ENCODE results near the gene HOXC10. TPM values are rescaled to one million over a fixed set of nuclear protein-coding genes. Genes with fewer than 3 reads are reported as not detected.

HOXC10 gene
- polyA plus RNA-seq, 3 donors from 2014 or later = not detected

GRCh38 chr12:54030442-54030801, 45.5 kb downstream of the HOXC10 start:
- DNase-seq = no peak
- Mint-ChIP-seq H3K27ac (no peak overlapping the region), H3K4me1 (peaks cover 20 to 32% of the 10 kb centered on the region in 2 donors), H3K9me3 (peaks cover 0 to 2% (median 0%) of the 10 kb centered on the region in 6 donors), H3K27me3 (ENCODE audit: low read depth in 3 of 3) (peaks cover 40 to 72% (median 69%) of the 10 kb centered on the region in 3 donors), H3K36me3 (no peaks in the 10 kb centered on the region), H3K4me3 (peak overlapping the region in 1 of 5 donors; percentile 22)

- H3K4me3 Mint-ChIP-seq = no peak overlapping the region
- H3K27ac Mint-ChIP-seq = no peak overlapping the region
- DNase-seq = no peak
Measured at GRCh38 chr12:54030889-54031471, 46.0 kb downstream of the HOXC10 start.

GRCh38 chr12:54031480-54031879, 46.5 kb downstream of the HOXC10 start:
- H3K36me3 Mint-ChIP-seq = no peaks in the 10 kb centered on the region
- no peak overlapping the region for H3K4me3 Mint-ChIP-seq
- peaks cover 20 to 32% of the 10 kb centered on the region in 2 donors for H3K4me1 Mint-ChIP-seq
- peaks cover 0 to 2% (median 0%) of the 10 kb centered on the region in 6 donors for H3K9me3 Mint-ChIP-seq
- DNase-seq = no peak
- peaks cover 42 to 65% (median 64%) of the 10 kb centered on the region in 3 donors for H3K27me3 Mint-ChIP-seq (ENCODE audit: low read depth in 3 of 3)
- H3K27ac Mint-ChIP-seq = no peak overlapping the region

More at GRCh38 chr12:54030889-54031471, 46.0 kb downstream of the HOXC10 start:
- Mint-ChIP-seq H3K4me1 (peaks cover 20 to 32% of the 10 kb centered on the region in 2 donors), H3K36me3 (no peaks in the 10 kb centered on the region), H3K9me3 (peaks cover 0 to 2% (median 0%) of the 10 kb centered on the region in 6 donors), H3K27me3 (ENCODE audit: low read depth in 3 of 3) (peaks cover 40 to 68% (median 67%) of the 10 kb centered on the region in 3 donors)

GRCh38 chr12:54032086-54032619, 47.2 kb downstream of the HOXC10 start:
- Mint-ChIP-seq H3K4me3 (peak overlapping the region in 1 of 5 donors; percentile 20), H3K27ac (no peak overlapping the region), H3K27me3 (ENCODE audit: low read depth in 3 of 3) (peaks cover 37 to 63% (median 60%) of the 10 kb centered on the region in 3 donors), H3K36me3 (no peaks in the 10 kb centered on the region), H3K9me3 (peaks cover 0 to 2% (median 0%) of the 10 kb centered on the region in 6 donors), H3K4me1 (peaks cover 20 to 32% of the 10 kb centered on the region in 2 donors)
- no peak for DNase-seq

- Mint-ChIP-seq H3K4me1 (peaks cover 20 to 32% of the 10 kb centered on the region in 2 donors), H3K27ac (peak within 1 kb of the TSS in 1 of 6 donors; percentile 14), H3K9me3 (peaks cover 0 to 2% (median 0%) of the 10 kb centered on the region in 6 donors), H3K27me3 (ENCODE audit: low read depth in 3 of 3) (peaks cover 37 to 63% (median 59%) of the 10 kb centered on the region in 3 donors), H3K4me3 (peak within 1 kb of the TSS; percentile 72 to 91 (median 84)), H3K36me3 (no peaks in the 10 kb centered on the region)
- peak; percentile 67 to 73 (median 73) for DNase-seq
Measured at GRCh38 chr12:54032627-54033100, 47.7 kb downstream of the HOXC10 start, which contains the start of gene HOXC5. Gene HOXC5, plus strand, starts transcription at chr12:54033050. Its CDS starts 73 bp downstream, at chr12:54033123.

DNA sequence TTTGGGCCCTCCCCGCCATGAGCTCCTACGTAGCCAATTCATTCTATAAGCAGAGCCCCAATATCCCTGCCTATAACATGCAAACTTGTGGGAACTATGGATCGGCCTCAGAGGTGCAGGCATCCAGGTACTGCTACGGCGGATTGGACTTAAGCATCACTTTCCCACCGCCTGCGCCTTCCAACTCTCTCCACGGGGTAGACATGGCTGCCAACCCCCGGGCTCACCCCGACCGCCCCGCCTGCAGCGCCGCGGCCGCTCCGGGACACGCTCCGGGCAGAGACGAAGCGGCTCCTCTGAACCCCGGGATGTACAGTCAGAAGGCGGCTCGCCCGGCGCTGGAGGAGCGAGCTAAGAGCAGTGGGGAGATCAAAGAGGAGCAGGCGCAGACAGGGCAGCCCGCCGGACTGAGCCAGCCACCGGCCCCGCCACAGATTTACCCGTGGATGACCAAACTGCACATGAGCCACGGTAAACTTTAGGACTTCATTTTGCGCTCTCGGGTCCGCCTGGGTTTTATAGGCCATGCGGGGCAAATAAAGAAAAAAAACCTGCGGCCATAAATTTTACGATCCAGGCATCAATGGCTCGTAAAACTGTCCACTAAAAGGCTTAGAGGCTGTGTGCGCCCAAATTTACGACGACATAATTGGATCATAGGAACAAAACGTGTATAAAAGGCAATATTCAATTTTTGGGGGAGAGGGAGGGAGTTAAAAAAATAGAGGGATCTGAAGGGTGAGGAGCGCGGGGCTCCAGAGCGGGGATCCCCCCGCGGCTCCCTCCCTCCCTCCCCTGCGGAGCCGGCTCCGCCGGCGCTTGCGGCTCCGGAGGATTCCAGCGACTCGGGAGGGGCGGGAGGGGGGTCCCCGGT, 48.4 kb downstream of the HOXC10 start:
- peak overlapping the region in 1 of 6 donors; percentile 14 for H3K27ac Mint-ChIP-seq
- H3K4me1 Mint-ChIP-seq = peaks cover 20 to 31% of the 10 kb centered on the region in 2 donors
- H3K27me3 Mint-ChIP-seq (ENCODE audit: low read depth in 3 of 3) = peaks cover 37 to 61% (median 58%) of the 10 kb centered on the region in 3 donors
- peak overlapping the region; percentile 72 to 91 (median 84) for H3K4me3 Mint-ChIP-seq
- peaks cover 0 to 2% (median 0%) of the 10 kb centered on the region in 6 donors for H3K9me3 Mint-ChIP-seq
- H3K36me3 Mint-ChIP-seq = no peaks in the 10 kb centered on the region
- peak in 1 of 3 donors; percentile 34 for DNase-seq

DNA sequence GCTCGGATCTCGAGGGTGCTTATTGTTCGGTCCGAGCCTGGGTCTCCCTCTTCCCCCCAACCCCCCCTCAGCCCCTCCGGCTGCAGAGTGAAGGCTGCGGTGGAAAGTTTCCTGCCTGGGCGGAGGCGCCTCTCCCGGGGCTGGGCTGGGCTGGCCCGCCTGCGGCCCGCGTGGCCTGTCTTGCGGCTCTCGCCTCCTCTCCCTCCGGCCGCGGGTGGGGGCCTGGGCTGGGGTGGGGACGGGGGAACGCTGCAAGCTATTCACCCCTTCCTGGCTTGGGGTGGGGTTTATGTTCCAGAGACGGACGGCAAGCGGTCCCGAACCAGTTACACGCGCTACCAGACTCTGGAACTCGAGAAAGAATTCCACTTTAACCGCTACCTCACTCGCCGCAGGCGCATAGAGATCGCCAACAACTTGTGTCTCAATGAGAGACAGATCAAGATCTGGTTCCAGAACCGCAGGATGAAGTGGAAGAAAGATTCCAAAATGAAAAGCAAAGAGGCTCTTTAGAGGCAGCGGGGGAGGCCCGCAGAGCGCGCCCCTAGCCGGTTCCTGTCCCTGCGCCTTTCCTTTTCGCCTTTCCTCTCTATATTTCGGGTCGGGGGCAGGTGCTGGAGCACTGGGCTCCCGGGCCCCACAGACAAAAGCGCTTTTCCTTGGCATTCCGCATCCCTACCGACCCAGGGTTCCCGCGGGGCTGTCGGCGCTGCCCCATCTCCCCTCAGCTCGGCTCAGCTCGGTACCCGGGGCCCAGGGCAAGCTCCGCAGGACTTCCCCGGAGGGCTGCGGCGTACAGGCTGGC, 49.2 kb downstream of the HOXC10 start:
- H3K9me3 Mint-ChIP-seq = peaks cover 0 to 2% (median 0%) of the 10 kb centered on the region in 6 donors
- H3K4me3 Mint-ChIP-seq = peak overlapping the region; percentile 71 to 90 (median 82)
- no peak overlapping the region for H3K27ac Mint-ChIP-seq
- H3K4me1 Mint-ChIP-seq = peaks cover 20 to 27% of the 10 kb centered on the region in 2 donors
- no peaks in the 10 kb centered on the region for H3K36me3 Mint-ChIP-seq
- DNase-seq = no peak
- peaks cover 43 to 56% (median 52%) of the 10 kb centered on the region in 3 donors for H3K27me3 Mint-ChIP-seq (ENCODE audit: low read depth in 3 of 3)

DNA sequence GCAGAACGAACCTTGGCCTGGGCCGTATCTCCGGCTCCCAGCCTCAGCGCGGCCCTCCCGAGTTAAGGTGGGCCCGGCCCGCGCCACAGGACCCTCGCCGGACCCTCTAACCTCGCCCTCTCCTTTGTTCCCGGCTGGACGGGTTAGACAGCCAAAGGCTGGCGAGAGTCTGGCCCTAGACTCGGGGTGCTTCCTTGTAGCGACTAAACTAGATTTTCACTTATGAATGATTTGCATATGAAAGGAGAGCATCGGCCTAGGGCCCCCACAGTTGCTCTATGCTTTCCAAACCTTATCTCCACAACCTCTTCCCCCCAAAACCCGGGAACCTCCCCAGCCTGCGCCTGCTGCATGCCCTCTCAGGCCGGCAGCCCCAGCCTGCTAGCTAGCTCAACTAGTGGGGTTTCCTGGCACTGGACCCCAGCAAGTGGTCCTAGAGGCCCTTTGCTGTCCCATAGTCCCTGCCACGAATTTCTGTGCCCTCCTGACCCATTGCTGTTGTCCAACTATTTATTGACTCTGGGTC, 49.9 kb downstream of the HOXC10 start:
- Mint-ChIP-seq H3K27me3 (ENCODE audit: low read depth in 3 of 3) (peaks cover 41 to 51% (median 50%) of the 10 kb centered on the region in 3 donors), H3K27ac (peak overlapping the region in 1 of 6 donors; percentile 61), H3K4me1 (peaks cover 20 to 27% of the 10 kb centered on the region in 2 donors), H3K9me3 (peaks cover 0 to 2% (median 0%) of the 10 kb centered on the region in 6 donors), H3K36me3 (no peaks in the 10 kb centered on the region), H3K4me3 (peak overlapping the region; percentile 57 to 90 (median 71))
- no peak for DNase-seq

DNA sequence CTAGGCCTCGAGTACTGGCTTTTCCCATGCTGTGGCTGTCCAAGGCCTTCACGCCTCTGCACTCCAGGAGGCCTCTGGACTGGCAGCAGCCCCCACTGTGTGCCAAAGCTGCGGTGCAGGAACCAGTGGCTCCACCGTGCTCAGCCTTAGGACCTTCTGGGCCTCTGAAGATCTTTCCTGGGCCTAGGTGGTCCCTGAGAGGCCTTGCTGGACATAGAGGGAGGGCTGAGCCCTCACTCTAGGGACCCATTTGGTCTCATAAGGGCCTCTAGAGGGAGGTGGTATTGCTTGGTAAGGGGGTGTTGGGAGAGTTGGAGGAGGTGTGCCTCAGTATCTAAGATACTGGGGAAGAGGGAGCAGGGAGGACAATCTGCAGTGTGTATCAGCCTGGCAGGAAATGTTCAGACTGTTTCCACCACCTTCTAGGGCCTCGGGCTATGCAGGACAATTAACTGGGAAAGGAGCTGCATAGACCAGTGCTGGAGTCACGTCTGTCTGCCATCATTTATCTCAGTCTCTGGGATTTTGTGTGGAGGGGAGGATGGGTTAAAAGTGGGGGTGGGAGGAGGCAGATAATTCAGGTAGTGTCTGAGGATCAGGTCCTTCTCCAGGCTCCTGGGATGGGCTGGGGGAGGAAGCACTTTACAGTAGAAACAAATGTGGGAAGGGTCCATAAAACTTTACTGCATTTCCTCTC, 50.8 kb downstream of the HOXC10 start:
- H3K27ac Mint-ChIP-seq = no peak overlapping the region
- peaks cover 20 to 27% of the 10 kb centered on the region in 2 donors for H3K4me1 Mint-ChIP-seq
- H3K9me3 Mint-ChIP-seq = peaks cover 0 to 2% (median 0%) of the 10 kb centered on the region in 6 donors
- no peaks in the 10 kb centered on the region for H3K36me3 Mint-ChIP-seq
- H3K4me3 Mint-ChIP-seq = no peak overlapping the region
- no peak for DNase-seq
- peaks cover 36 to 54% (median 45%) of the 10 kb centered on the region in 3 donors for H3K27me3 Mint-ChIP-seq (ENCODE audit: low read depth in 3 of 3)

DNA sequence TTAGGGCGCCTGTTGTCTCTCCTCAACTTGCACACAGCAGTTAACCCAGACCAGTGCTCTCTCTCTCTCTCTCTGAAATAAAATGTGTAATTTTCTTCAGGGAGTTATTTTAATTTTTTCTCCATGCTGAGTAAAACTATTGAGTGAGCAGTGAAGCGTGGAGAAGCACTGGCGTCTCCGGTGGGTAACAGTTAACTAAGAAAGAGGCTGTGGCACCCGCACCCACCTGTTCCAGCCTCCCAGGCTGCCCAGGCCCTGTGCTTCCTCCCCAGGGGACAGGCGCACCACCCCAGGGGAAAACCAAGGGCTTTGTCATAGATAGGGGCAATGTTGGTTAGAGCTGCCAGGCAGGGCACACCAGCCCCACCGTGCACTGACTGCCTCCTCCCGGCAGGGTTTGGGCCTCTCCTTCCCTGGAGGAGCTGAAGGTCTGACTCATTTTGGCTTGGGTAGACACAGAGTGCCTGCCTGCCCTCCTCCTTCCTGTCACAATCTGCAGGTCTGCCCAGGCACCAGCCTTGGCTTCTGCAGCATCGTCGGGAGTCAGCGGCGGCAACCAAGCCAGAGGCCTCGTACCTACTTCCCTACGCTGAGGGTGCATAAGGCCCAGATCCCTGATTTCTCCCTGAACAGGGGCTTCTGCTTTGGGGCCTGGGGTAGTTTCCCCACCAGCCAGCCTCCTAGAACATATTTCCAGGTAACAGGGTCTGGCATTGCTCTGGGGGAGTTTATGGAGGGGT, 51.8 kb downstream of the HOXC10 start:
- Mint-ChIP-seq H3K9me3 (peaks cover 0 to 2% (median 0%) of the 10 kb centered on the region in 6 donors), H3K27me3 (ENCODE audit: low read depth in 3 of 3) (peaks cover 37 to 48% (median 43%) of the 10 kb centered on the region in 3 donors), H3K4me1 (peaks cover 20 to 27% of the 10 kb centered on the region in 2 donors), H3K4me3 (no peak overlapping the region), H3K36me3 (no peaks in the 10 kb centered on the region), H3K27ac (no peak overlapping the region)
- DNase-seq = no peak

GRCh38 chr12:54037360-54038283, 52.7 kb downstream of the HOXC10 start:
- peaks cover 0 to 1% (median 0%) of the 10 kb centered on the region in 6 donors for H3K9me3 Mint-ChIP-seq
- no peak for DNase-seq
- H3K36me3 Mint-ChIP-seq = no peaks in the 10 kb centered on the region
- H3K27ac Mint-ChIP-seq = no peak overlapping the region
- H3K4me1 Mint-ChIP-seq = peaks cover 19 to 24% of the 10 kb centered on the region in 2 donors
- peaks cover 29 to 44% (median 35%) of the 10 kb centered on the region in 3 donors for H3K27me3 Mint-ChIP-seq (ENCODE audit: low read depth in 3 of 3)
- H3K4me3 Mint-ChIP-seq = no peak overlapping the region

Measured in immature natural killer cell (primary cell).